ENCODE results near the gene GLIPR1L2.

The GLIPR1L2 gene

DNA sequence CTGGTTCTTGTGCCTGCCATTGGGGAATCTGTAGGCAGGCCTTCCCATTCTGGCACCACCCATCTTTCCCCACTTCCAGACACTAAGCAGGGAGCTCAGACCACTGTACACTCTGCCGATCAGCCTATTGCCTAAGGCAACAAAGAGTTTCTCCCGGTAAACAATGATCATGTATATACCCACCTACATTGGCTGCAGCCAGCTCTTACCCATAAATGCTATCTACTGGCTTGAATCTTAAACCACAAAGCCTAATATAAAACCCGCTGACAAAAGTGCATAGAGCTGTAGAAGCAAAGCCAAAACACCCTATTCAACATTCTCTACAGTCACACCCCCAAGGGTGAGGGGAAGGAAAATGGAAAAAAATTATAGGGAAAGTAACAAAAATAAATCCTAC lies 68.9 kb downstream of the GLIPR1L2 start:
- TF ChIP-seq ZFX (IDR thresholded peaks at IDR 0.05; ENCODE audit: borderline replicate concordance), result no peak
- TF ChIP-seq CTCF (IDR thresholded peaks at IDR 0.05), result no peak
- H3K27ac ChIP-seq, result no peak overlapping the region

- TF ChIP-seq CTCF (IDR thresholded peaks at IDR 0.05) (no peak), ZFX (IDR thresholded peaks at IDR 0.05; ENCODE audit: borderline replicate concordance) (no peak)
- no peak overlapping the region for H3K27ac ChIP-seq
Observed at GRCh38 chr12:75460204-75460603, 69.3 kb downstream of the GLIPR1L2 start.

GRCh38 chr12:75471902-75472890 lies 81.3 kb downstream of the GLIPR1L2 start:
- TF ChIP-seq ZFX (IDR thresholded peaks at IDR 0.05; ENCODE audit: borderline replicate concordance) (no peak), CTCF (IDR thresholded peaks at IDR 0.05) (no peak)
- no peak overlapping the region for H3K27ac ChIP-seq

GRCh38 chr12:75474116-75474515 lies 83.2 kb downstream of the GLIPR1L2 start:
- TF ChIP-seq ZFX (IDR thresholded peaks at IDR 0.05; ENCODE audit: borderline replicate concordance) (no peak), CTCF (IDR thresholded peaks at IDR 0.05) (no peak)

GRCh38 chr12:75476071-75476470 lies 85.2 kb downstream of the GLIPR1L2 start:
- no peak overlapping the region for H3K27ac ChIP-seq
- no peak for TF ChIP-seq CTCF (IDR thresholded peaks at IDR 0.05)
- TF ChIP-seq ZFX (IDR thresholded peaks at IDR 0.05; ENCODE audit: borderline replicate concordance), result no peak

More at GRCh38 chr12:75474116-75474515, 83.2 kb downstream of the GLIPR1L2 start:
- no peak overlapping the region for H3K27ac ChIP-seq

GRCh38 chr12:75477137-75477536 lies 86.2 kb downstream of the GLIPR1L2 start:
- no peak overlapping the region for H3K27ac ChIP-seq

More at GRCh38 chr12:75477137-75477536, 86.2 kb downstream of the GLIPR1L2 start:
- TF ChIP-seq CTCF (IDR thresholded peaks at IDR 0.05), result no peak
- TF ChIP-seq ZFX (IDR thresholded peaks at IDR 0.05; ENCODE audit: borderline replicate concordance), result no peak
